Coronary artery (tissue), 2 donors: Measurements from ENCODE around the gene ERLIN1.

Experiments
- DNase-seq: peaks from one replicate; pipeline ENCODE4 v3.0.0-alpha.2; 2017; ENCODE audit warnings: low spot score
- H3K27ac ChIP-seq, 2 donors: fragments of 200-600 bp; sonication (generic); one replicate each; pipeline ENCODE4 v1.5.1; 2016 to 2019
- H3K4me3 ChIP-seq: fragments of 200-600 bp; sonication (generic); 2 replicates; pipeline ENCODE4 v1.5.1; 2016; ENCODE audit warnings: mild to moderate bottlenecking, moderate library complexity
- CTCF ChIP-seq: fragments of 200-600 bp; sonication (generic); IDR thresholded peaks from one replicate; pipeline ENCODE4 v1.5.1; 2019; ENCODE audit warnings: antibody characterized with exemption

ERLIN1 gene

DNA sequence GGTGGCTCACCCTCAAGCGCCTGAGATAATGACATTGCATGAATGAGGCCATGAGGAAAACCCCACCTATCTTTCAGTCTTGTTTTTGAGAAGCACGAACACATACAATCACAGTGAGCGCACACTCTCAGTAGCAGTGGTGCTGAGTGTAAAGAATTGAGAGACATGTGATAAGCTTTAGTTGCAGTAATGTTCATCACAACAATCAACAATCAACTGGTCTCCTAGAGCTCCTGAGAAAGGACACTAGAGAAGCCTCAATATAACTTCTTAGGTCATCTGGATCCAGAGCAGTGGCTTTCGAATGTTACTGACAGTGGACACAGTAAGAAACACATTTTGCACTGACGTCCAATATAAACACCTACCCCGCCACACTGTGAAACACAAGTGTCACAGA is 12.8 kb downstream of the ERLIN1 start:
- Histone ChIP-seq H3K4me3 (no peak overlapping the region), H3K27ac (no peak overlapping the region)
- DNase-seq, result no peak
- TF ChIP-seq CTCF, result no peak

DNA sequence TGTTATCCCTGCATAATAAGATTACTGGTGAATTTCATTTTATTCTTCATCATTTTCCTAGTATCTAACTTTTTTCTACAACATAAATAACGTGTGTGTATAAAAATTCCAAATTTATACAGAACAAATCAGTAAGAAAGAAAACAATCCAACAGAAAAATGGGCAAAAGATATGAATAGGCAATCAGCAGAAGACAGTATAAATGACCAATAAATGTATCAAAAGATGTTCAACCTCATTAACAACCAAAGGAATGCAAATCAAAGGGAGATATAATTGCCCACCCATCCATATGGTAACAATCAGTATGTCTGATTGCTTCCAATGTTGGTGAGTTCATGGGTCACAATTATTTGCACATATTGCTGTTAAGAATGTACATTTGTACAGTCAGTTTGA is 13.5 kb downstream of the ERLIN1 start:
- no peak for DNase-seq
- Histone ChIP-seq H3K4me3 (no peak overlapping the region), H3K27ac (no peak overlapping the region)
- TF ChIP-seq CTCF, result no peak

GRCh38 chr10:100168313-100168643 is 17.6 kb downstream of the ERLIN1 start:
- no peak for DNase-seq
- TF ChIP-seq CTCF, result no peak
- no peak overlapping the region for H3K27ac ChIP-seq

GRCh38 chr10:100167553-100168312 is 18.1 kb downstream of the ERLIN1 start:
- no peak for TF ChIP-seq CTCF
- no peak for DNase-seq
- no peak overlapping the region for H3K4me3 ChIP-seq
- no peak overlapping the region for H3K27ac ChIP-seq

More at GRCh38 chr10:100168313-100168643, 17.6 kb downstream of the ERLIN1 start:
- no peak overlapping the region for H3K4me3 ChIP-seq

DNA sequence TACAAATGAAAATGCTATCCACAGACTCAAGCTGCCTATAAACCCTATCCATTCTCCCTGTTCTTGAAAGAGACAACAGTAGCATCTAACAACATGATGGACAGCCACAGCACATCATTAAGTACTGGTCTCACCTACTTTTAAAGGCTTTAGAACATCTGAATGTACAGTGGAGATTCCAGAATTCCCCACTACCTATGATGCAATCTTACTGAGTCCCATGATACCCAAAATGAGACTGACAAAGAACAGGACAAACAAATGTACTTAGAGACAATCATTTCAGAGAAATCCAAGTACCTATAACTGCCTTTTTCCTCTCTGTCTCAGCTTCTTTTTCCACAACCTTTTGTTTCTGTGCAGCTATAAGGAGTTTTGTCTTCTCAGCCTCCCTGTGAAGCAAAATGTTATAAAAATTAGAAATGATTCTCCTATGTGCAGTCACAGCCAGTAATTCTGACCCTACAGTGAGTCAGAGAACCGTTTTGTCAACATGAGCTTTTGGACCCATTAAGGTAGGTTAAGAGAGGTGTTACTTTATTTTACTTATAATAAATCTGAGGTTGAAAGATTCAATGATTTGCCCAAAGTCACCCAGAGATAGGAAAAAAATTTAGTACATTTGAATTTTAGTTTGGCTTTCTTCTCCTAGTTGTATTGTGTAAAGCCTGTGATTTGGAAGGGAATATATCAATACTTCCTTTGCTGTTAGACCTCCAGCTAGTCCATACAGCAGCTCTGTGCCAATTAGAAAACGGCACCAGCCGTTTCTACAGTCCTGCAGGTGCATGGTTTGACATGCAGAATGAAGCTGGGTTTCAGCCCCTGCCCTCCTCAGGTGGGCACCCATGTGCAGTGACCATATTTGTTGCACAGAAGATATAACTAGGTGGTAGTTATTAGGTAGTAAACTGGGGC is 21.9 kb downstream of the ERLIN1 start:
- no peak for DNase-seq
- no peak overlapping the region for H3K4me3 ChIP-seq
- no peak for TF ChIP-seq CTCF
- H3K27ac ChIP-seq, result no peak overlapping the region

GRCh38 chr10:100162696-100163095 is 23.1 kb downstream of the ERLIN1 start:
- Histone ChIP-seq H3K27ac (no peak overlapping the region), H3K4me3 (no peak overlapping the region)
- TF ChIP-seq CTCF, result no peak
- no peak for DNase-seq
